AG04450 (cell line): ENCODE measurements around the gene TRPC4AP. TPM values are rescaled to one million over a fixed set of nuclear protein-coding genes. Genes with fewer than 3 reads are reported as not detected.

ENCODE experiments used
- CTCF ChIA-PET: fragments of 300-600, 350-600 bp; formaldehyde crosslinking; extraction: SDS; loops from one replicate; lab custom pipeline; 2022; ENCODE audit warnings: antibody characterized with exemption, inconsistent platforms; lab: Charles Lee
- POLR2A ChIA-PET: fragments of 350-600 bp; formaldehyde crosslinking; extraction: SDS; loops from one replicate; lab custom pipeline; 2021; ENCODE audit warnings: antibody characterized with exemption, inconsistent platforms; lab: Yijun Ruan, JAX
- DNase-seq: peaks from one replicate; pipeline ENCODE4 v3.0.0-alpha.2; 2011; ENCODE audit warnings: low read depth, low spot score
- H3K27ac ChIP-seq: one replicate; pipeline ENCODE4 v1.5.1; 2012; ENCODE audit warnings: low read depth, low read length, control low read depth
- H3K27me3 ChIP-seq: one replicate; pipeline ENCODE4 v1.6.0; 2012; ENCODE audit warnings: low read length; ENCODE audit not compliant: control insufficient read depth, insufficient read depth
- H3K4me3 ChIP-seq: 2 replicates; pipeline ENCODE4 v1.5.1; 2011; ENCODE audit warnings: mild to moderate bottlenecking, low read depth, low read length, control low read depth
- H3K9me3 ChIP-seq: 2 replicates; pipeline ENCODE4 v1.5.1; 2012; ENCODE audit warnings: low read length; ENCODE audit not compliant: control insufficient read depth, insufficient read depth
- polyA plus RNA-seq: library from polyadenylated mRNA; depleted of rRNA; stranded (reverse); fragments of >200 nt; gene quantifications from 2 replicates; pipeline ENCODE4 v1.2.3, GENCODE V29; 2011
- TF ChIP-seq, protein P1 (sequence below): IDR thresholded peaks from 2 replicates; pipeline ENCODE4 v1.5.1; 2011; ENCODE audit warnings: low read depth, low read length, control low read depth, inconsistent platforms

Gene TRPC4AP
- polyA plus RNA-seq, 1 experiment = 85.4 TPM

DNA sequence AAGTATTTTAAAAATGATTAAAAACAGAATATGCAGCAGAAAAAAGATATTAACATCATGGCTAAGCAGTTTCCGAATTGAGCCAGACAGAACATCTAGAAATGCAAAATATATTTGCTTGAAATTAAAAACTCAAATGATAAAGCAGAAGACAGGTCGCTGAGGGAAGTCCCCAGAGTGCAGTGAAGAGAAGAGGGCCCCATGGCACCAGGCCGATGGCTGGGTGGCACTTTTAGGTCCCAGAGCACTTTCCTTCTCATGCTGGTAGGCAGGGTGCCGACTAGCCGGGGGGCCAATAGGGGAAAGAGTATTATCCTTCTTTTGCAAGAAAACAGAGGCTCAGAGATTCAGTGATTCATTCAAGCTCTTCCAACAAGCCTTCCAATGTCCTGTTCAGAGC is 78.1 kb downstream of the TRPC4AP start:
- DNase-seq = no peak
- Histone ChIP-seq H3K4me3 (no peak overlapping the region), H3K27ac (no peak overlapping the region), H3K27me3 (no peaks in the 10 kb centered on the region), H3K9me3 (no peaks in the 10 kb centered on the region)
- TF ChIP-seq, protein P1, sequence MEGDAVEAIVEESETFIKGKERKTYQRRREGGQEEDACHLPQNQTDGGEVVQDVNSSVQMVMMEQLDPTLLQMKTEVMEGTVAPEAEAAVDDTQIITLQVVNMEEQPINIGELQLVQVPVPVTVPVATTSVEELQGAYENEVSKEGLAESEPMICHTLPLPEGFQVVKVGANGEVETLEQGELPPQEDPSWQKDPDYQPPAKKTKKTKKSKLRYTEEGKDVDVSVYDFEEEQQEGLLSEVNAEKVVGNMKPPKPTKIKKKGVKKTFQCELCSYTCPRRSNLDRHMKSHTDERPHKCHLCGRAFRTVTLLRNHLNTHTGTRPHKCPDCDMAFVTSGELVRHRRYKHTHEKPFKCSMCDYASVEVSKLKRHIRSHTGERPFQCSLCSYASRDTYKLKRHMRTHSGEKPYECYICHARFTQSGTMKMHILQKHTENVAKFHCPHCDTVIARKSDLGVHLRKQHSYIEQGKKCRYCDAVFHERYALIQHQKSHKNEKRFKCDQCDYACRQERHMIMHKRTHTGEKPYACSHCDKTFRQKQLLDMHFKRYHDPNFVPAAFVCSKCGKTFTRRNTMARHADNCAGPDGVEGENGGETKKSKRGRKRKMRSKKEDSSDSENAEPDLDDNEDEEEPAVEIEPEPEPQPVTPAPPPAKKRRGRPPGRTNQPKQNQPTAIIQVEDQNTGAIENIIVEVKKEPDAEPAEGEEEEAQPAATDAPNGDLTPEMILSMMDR = no peak
- CTCF ChIA-PET = interaction anchor here (1.4 kb wide), 1 partner anchor 82 kb away, joined by 3 read pairs; no protein-coding TSS in a partner anchor
- POLR2A ChIA-PET = no interaction called here

DNA sequence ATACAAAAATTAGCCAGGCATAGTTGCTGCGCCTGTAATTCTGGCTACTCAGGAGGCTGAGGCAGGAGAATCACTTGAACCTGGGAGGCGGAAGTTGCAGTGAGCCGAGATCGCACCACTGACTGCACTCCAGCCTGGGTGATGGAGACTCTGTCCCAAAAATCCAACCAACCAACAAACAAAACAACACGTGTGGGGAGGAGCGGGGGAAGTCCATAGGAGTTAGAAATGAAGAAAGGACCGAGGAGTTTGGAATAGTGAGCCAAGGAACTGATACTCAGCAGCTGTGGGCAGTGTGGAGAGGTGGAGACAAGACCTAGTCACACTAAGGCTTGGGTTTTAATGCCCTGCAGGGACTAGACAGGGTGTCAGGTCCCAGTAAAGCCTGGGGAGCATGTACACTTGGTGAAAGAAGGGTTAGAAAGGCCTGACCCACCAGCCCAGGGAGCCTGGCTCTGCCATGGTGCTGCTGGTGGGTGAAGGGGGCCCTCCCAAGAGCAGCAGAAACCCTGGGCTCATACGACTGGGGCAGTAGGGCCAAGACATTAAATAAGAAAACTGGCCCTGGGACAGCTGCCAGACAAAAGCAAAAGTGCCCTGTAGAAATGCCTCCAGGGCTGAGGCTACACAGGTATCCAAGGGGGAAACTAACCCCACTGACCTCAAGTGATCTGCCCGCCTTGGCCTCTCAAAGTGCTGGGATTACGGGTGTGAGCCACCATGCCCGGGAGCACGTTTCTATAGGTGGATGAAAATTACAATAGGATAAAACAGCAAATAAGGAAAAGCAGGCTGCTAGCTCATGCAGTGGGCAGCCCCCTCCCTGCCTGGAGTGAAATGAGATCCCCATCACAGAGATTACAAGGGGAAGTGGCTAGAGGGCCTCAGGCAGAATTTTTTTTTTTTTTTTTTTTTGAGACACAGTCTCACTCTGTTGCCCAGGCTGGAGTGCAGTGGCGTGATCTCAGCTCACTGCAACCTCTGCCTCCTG is 78.9 kb downstream of the TRPC4AP start:
- Histone ChIP-seq H3K4me3 (no peak overlapping the region), H3K27me3 (no peaks in the 10 kb centered on the region), H3K27ac (peak overlapping the region; percentile 11), H3K9me3 (no peaks in the 10 kb centered on the region)
- TF ChIP-seq, protein P1 = no peak
- CTCF ChIA-PET = interaction anchor here (0.6 to 1.4 kb wide), 3 partner anchors 83 to 256 kb away, joined by 3 to 4 read pairs (median 3); no protein-coding TSS in a partner anchor
- POLR2A ChIA-PET = interaction anchor here (0.5 kb wide), 1 partner anchor 86 kb away, joined by 9 read pairs; no protein-coding TSS in a partner anchor
- DNase-seq = no peak

DNA sequence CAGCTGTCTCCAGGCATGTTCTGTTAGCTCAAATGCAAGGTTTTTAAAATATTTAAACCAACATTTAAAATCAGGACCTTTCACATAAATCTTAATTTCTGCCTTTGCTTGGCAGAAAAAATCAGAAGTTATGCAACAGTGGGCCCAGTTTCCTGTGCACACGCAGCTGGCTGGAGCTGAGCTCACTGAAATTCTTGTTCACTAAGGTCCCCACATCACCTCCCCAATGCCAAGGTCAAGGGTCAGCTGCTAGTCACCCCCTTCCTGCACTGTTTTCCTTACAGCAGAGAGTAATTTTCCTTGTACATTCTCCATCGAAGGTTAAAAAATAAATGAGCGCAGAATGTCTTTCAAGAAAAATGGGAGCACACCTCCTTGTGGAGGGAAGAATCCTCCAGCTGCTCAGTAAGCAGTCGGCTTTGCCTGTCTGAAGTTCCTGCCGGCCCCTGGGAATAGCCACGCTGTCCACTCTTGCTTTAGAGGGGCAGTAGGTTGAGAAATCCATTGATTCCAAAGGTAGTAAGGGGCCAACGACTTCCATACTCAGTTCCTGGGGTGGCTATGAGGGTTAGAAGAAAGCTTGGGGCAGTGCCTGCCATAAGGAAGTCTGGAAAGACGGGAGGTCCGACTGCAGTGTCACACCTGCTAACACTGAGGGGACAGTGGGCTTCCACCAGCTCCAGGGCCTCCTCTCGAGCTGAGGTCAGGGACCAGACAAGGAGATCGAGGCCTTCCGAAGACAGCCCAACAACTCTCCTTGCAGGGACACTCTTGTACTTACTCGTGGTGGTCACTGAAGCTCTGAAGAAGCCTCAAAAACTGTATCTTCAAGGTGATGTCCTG is 80.2 kb downstream of the TRPC4AP start:
- Histone ChIP-seq H3K27ac (peak overlapping the region; percentile 47), H3K4me3 (no peak overlapping the region), H3K9me3 (no peaks in the 10 kb centered on the region), H3K27me3 (no peaks in the 10 kb centered on the region)
- CTCF ChIA-PET = interaction anchor here (0.5 to 1.2 kb wide), 3 partner anchors 132 to 196 kb away, joined by 3 to 5 read pairs (median 3); no protein-coding TSS in a partner anchor
- no peak for DNase-seq
- TF ChIP-seq, protein P1 = no peak
- POLR2A ChIA-PET = no interaction called here

DNA sequence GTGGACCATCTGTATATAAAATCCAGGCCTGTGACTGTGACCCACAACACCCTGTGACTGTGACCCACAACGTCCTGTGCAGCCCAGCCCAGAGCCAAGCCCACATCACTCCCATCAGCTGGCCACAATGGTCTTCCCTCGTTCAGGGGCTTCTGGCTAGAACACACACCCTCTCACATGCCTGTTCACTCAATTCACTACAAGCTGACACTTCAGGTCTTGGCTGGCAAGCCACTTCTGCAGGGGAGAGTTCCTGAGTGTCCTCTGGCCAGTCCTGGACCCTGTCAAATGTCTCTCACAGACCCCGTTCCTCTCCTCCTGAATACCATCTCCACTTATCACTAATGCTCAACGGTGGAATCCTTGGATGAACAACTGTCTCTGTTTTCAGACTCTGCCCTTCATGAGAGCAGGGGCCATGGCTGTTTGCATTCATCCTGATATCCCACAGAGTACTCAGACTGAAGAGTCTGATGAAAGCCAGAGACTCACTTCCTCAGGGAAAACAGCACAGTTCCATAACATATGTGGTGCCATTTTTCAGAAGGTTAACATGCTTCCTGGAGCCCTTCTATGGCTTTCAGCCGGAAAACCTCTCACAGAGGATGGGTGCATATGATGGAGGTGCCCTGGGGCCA is 80.9 kb downstream of the TRPC4AP start:
- Histone ChIP-seq H3K4me3 (no peak overlapping the region), H3K27me3 (no peaks in the 10 kb centered on the region), H3K27ac (no peak overlapping the region), H3K9me3 (no peaks in the 10 kb centered on the region)
- ChIA-PET CTCF (interaction anchor here (0.5 to 1.2 kb wide), 2 partner anchors 131 to 137 kb away, joined by 3 to 5 read pairs; no protein-coding TSS in a partner anchor), POLR2A (no interaction called here)
- TF ChIP-seq, protein P1 = no peak
- DNase-seq = no peak
